ENCODE data around the gene PGBD2. TPM values are rescaled to one million over a fixed set of nuclear protein-coding genes. Genes with fewer than 3 reads are reported as not detected.

The PGBD2 gene
- total and polyA plus RNA-seq, 8 donors, result 1.8 to 12.5 (median 5.2) TPM

Small RNAs within 50 kb of the gene (small RNA-seq; reads per million reads assigned to genes)
- 0 reads per million in 4 donors for gene RNU6-1205P

Other genes starting within 250 kb of the PGBD2 start
- not detected for gene OR14I1, start 203.5 kb upstream of the PGBD2 start, total RNA-seq
- gene OR14I1, start 203.5 kb upstream of the PGBD2 start, polyA plus RNA-seq, result not detected
- gene LYPD8, start 150.5 kb upstream of the PGBD2 start, total RNA-seq, result 10 to 100 TPM in 1 of 5 donors, not detected in 4; 48.4 TPM
- gene LYPD8, start 150.5 kb upstream of the PGBD2 start, polyA plus RNA-seq, result 1 to 10 TPM in 1 of 3 donors, not detected in 2; 1.1 TPM
- gene SH3BP5L, start 80.3 kb upstream of the PGBD2 start, total RNA-seq, result 10 to 100 TPM; 11.6 to 20.0 (median 14.9) TPM
- gene SH3BP5L, start 80.3 kb upstream of the PGBD2 start, polyA plus RNA-seq, result 10 to 100 TPM in 2 of 3 donors, 1 to 10 TPM in 1; 9.6 to 13.6 (median 10.6) TPM
- 100 to 1,000 TPM in 1 of 5 donors, 10 to 100 TPM in 4; 17.1 to 142 (median 57.8) TPM for gene ZNF672, start 68.0 kb upstream of the PGBD2 start, total RNA-seq
- 10 to 100 TPM; 13.0 to 18.0 (median 17.1) TPM for gene ZNF672, start 68.0 kb upstream of the PGBD2 start, polyA plus RNA-seq
- gene ZNF692, start 47.1 kb upstream of the PGBD2 start, total RNA-seq, result 100 to 1,000 TPM in 2 of 5 donors, 10 to 100 TPM in 2, 1 to 10 TPM in 1; 8.4 to 120 (median 87.5) TPM
- gene ZNF692, start 47.1 kb upstream of the PGBD2 start, polyA plus RNA-seq, result 10 to 100 TPM; 28.4 to 98.0 (median 44.9) TPM